Neural progenitor cell (in vitro differentiated cells): ENCODE measurements around the gene CRIM1. TPM values are rescaled to one million over a fixed set of nuclear protein-coding genes. Genes with fewer than 3 reads are reported as not detected.

Experiments used
- DNase-seq: peaks from one replicate; pipeline ENCODE4 v3.0.0-alpha.2; 2016; ENCODE audit warnings: low spot score
- H2AFZ ChIP-seq: fragments of 200-600 bp; sonication (generic); replicated peaks from 2 replicates; pipeline ENCODE4 v1.6.1; 2016; ENCODE audit warnings: antibody characterized with exemption
- H3F3A ChIP-seq: fragments of 200-600 bp; sonication (generic); 2 replicates; pipeline ENCODE4 v1.6.1; 2016; ENCODE audit warnings: antibody characterized with exemption, low read depth
- H3K27ac ChIP-seq: fragments of 200-600 bp; sonication (generic); 2 replicates; pipeline ENCODE4 v1.5.1; 2016; ENCODE audit warnings: mild to moderate bottlenecking
- H3K27me3 ChIP-seq: fragments of 200-600 bp; sonication (generic); 2 replicates; pipeline ENCODE4 v1.6.1; 2016; ENCODE audit warnings: mild to moderate bottlenecking, moderate library complexity
- H3K36me3 ChIP-seq: fragments of 200-600 bp; sonication (generic); 2 replicates; pipeline ENCODE4 v1.5.1; 2016
- H3K4me1 ChIP-seq: fragments of 200-600 bp; sonication (generic); 2 replicates; pipeline ENCODE4 v1.6.1; 2016; ENCODE audit warnings: mixed run types
- H3K4me2 ChIP-seq: fragments of 200-600 bp; sonication (generic); 2 replicates; pipeline ENCODE4 v1.6.1; 2016
- H3K4me3 ChIP-seq: fragments of 200-600 bp; sonication (generic); 2 replicates; pipeline ENCODE4 v1.5.1; 2016
- H3K79me2 ChIP-seq: fragments of 200-600 bp; sonication (generic); 2 replicates; pipeline ENCODE4 v1.6.1; 2016; ENCODE audit warnings: low read depth
- H3K9ac ChIP-seq: fragments of 200-600 bp; sonication (generic); 2 replicates; pipeline ENCODE4 v1.6.1; 2016
- H3K9me3 ChIP-seq: fragments of 200-600 bp; sonication (generic); 2 replicates; pipeline ENCODE4 v1.5.1; 2016; ENCODE audit warnings: low read depth
- H4K20me1 ChIP-seq: fragments of 200-600 bp; sonication (generic); 2 replicates; pipeline ENCODE4 v1.6.1; 2016; ENCODE audit warnings: low read depth
- H3K27ac Mint-ChIP-seq: 3 replicates; pipeline ENCODE4 v1.8.0; 2021; ENCODE audit warnings: mixed read lengths
- H3K27me3 Mint-ChIP-seq: 2 replicates; pipeline ENCODE4 v1.8.0; 2022; ENCODE audit warnings: low read depth, mild to moderate bottlenecking, inconsistent platforms, moderate library complexity, mixed read lengths; ENCODE audit not compliant: insufficient read depth
- H3K36me3 Mint-ChIP-seq: 3 replicates; pipeline ENCODE4 v1.8.0; 2021; ENCODE audit warnings: mixed read lengths
- H3K4me1 Mint-ChIP-seq: 3 replicates; pipeline ENCODE4 v1.8.0; 2021; ENCODE audit warnings: mixed read lengths
- H3K4me3 Mint-ChIP-seq: 3 replicates; pipeline ENCODE4 v1.8.0; 2021; ENCODE audit warnings: mild to moderate bottlenecking, moderate library complexity, mixed read lengths
- H3K9me3 Mint-ChIP-seq: 3 replicates; pipeline ENCODE4 v1.8.0; 2020; ENCODE audit warnings: mixed read lengths
- EZH2 ChIP-seq: fragments of 200-600 bp; sonication (generic); IDR thresholded peaks from 2 replicates; pipeline ENCODE4 v1.6.1; 2017; ENCODE audit warnings: antibody characterized with exemption, mild to moderate bottlenecking, moderate library complexity
- EZH2phosphoT487 ChIP-seq: fragments of 200-600 bp; sonication (generic); IDR thresholded peaks from 2 replicates; pipeline ENCODE4 v1.6.1; 2017; ENCODE audit warnings: antibody characterized with exemption
- total RNA-seq: library from RNA; depleted of rRNA; stranded (reverse); fragments of >200 nt; gene quantifications from 2 replicates; pipeline ENCODE4 v1.2.3, GENCODE V29; 2015; ENCODE audit warnings: low replicate concordance
- TF ChIP-seq, protein P1 (sequence below): fragments of 200-600 bp; sonication (generic); IDR thresholded peaks from 2 replicates; pipeline ENCODE4 v1.5.1; 2017; ENCODE audit warnings: antibody characterized with exemption, mild to moderate bottlenecking

Gene CRIM1
- total RNA-seq, 1 donor from 2014 or later = 4.9 TPM

DNA sequence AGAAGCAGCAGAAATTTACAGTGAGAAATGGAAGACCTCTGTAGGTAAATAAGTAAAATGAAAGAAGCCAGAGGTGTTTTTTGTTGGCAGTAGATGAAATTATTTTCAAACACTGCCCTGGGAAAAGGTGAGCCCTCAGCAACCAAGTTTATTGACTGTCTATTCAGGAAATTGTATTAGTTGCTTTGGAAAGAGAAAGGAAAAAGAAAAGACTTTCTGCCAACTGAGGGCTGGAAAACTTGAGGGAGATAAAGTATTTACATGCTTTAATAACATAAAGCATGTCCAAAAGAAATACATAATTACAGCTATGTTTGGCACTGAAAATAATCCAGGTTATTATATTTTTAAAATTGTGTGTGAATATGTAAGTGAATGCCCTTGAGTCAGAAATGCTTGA, 14.7 kb downstream of the CRIM1 start:
- Histone ChIP-seq H3K4me2 (no peak overlapping the region), H4K20me1 (no peaks in the 10 kb centered on the region), H3F3A (peaks cover 3% of the 10 kb centered on the region), H3K9ac (no peak overlapping the region), H2AFZ (no peak overlapping the region), H3K9me3 (no peaks in the 10 kb centered on the region), H3K4me1 (peaks cover 64% of the 10 kb centered on the region), H3K36me3 (no peaks in the 10 kb centered on the region), H3K27ac (no peak overlapping the region), H3K27me3 (no peaks in the 10 kb centered on the region), H3K79me2 (peaks cover 100% of the 10 kb centered on the region), H3K4me3 (no peak overlapping the region)
- Mint-ChIP-seq H3K27ac (peak overlapping the region; percentile 46), H3K4me3 (no peak overlapping the region), H3K4me1 (peaks cover 57% of the 10 kb centered on the region), H3K27me3 (no peaks in the 10 kb centered on the region), H3K9me3 (no peaks in the 10 kb centered on the region), H3K36me3 (peaks cover 8% of the 10 kb centered on the region)
- DNase-seq = no peak
- TF ChIP-seq, protein P1, sequence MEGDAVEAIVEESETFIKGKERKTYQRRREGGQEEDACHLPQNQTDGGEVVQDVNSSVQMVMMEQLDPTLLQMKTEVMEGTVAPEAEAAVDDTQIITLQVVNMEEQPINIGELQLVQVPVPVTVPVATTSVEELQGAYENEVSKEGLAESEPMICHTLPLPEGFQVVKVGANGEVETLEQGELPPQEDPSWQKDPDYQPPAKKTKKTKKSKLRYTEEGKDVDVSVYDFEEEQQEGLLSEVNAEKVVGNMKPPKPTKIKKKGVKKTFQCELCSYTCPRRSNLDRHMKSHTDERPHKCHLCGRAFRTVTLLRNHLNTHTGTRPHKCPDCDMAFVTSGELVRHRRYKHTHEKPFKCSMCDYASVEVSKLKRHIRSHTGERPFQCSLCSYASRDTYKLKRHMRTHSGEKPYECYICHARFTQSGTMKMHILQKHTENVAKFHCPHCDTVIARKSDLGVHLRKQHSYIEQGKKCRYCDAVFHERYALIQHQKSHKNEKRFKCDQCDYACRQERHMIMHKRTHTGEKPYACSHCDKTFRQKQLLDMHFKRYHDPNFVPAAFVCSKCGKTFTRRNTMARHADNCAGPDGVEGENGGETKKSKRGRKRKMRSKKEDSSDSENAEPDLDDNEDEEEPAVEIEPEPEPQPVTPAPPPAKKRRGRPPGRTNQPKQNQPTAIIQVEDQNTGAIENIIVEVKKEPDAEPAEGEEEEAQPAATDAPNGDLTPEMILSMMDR = no peak
- no peak for TF ChIP-seq EZH2
- no peak for TF ChIP-seq EZH2phosphoT487

- peak overlapping the region; percentile 29 for H3K4me2 ChIP-seq
- H3K79me2 ChIP-seq = peaks cover 99% of the 10 kb centered on the region
- DNase-seq = no peak
- peaks cover 63% of the 10 kb centered on the region for H3K4me1 ChIP-seq
- TF ChIP-seq EZH2phosphoT487 = no peak
- TF ChIP-seq, protein P1 = no peak
- TF ChIP-seq EZH2 = no peak
- H3K27me3 ChIP-seq = no peaks in the 10 kb centered on the region
- no peak overlapping the region for H3K4me3 Mint-ChIP-seq
- H3K9me3 Mint-ChIP-seq = no peaks in the 10 kb centered on the region
- H3K4me3 ChIP-seq = no peak overlapping the region
- peaks cover 53% of the 10 kb centered on the region for H3K4me1 Mint-ChIP-seq
- H3K27me3 Mint-ChIP-seq = no peaks in the 10 kb centered on the region
- no peaks in the 10 kb centered on the region for H3K36me3 ChIP-seq
- no peak overlapping the region for H3K27ac Mint-ChIP-seq
- peaks cover 9% of the 10 kb centered on the region for H3K36me3 Mint-ChIP-seq
- no peak overlapping the region for H2AFZ ChIP-seq
- no peak overlapping the region for H3K9ac ChIP-seq
- H4K20me1 ChIP-seq = peaks cover under 1% of the 10 kb centered on the region
- no peak overlapping the region for H3K27ac ChIP-seq
- peaks cover 3% of the 10 kb centered on the region for H3F3A ChIP-seq
- H3K9me3 ChIP-seq = no peaks in the 10 kb centered on the region
These were observed 15.7 kb downstream of the CRIM1 start for GRCh38 chr2:36371070-36371874.

GRCh38 chr2:36371928-36372391, 16.4 kb downstream of the CRIM1 start:
- Histone ChIP-seq H3K27ac (no peak overlapping the region), H2AFZ (no peak overlapping the region), H4K20me1 (peaks cover 7% of the 10 kb centered on the region), H3K4me3 (no peak overlapping the region), H3K27me3 (no peaks in the 10 kb centered on the region), H3K36me3 (no peaks in the 10 kb centered on the region), H3F3A (no peaks in the 10 kb centered on the region), H3K79me2 (peaks cover 97% of the 10 kb centered on the region), H3K9ac (no peak overlapping the region), H3K9me3 (no peaks in the 10 kb centered on the region), H3K4me2 (peak overlapping the region; percentile 29), H3K4me1 (peaks cover 63% of the 10 kb centered on the region)
- Mint-ChIP-seq H3K27me3 (no peaks in the 10 kb centered on the region), H3K4me1 (peaks cover 50% of the 10 kb centered on the region), H3K4me3 (no peak overlapping the region), H3K36me3 (peaks cover 10% of the 10 kb centered on the region), H3K9me3 (no peaks in the 10 kb centered on the region), H3K27ac (no peak overlapping the region)
- TF ChIP-seq EZH2 (no peak), EZH2phosphoT487 (no peak)
- TF ChIP-seq, protein P1 = no peak
- peak; percentile 71 for DNase-seq
